ENCODE measurements around the gene SLC7A10. TPM values are rescaled to one million over a fixed set of nuclear protein-coding genes. Genes with fewer than 3 reads are reported as not detected.

SLC7A10 gene
- polyA plus RNA-seq, 1 donor (not counting 4 experiments of a cell fraction or from before 2014, with no cell fraction given), result not detected

- H3K79me2 ChIP-seq (ENCODE audit: control insufficient read depth, insufficient read depth, low read length), result no peaks in the 10 kb centered on the region
- no peak overlapping the region for H3K9ac ChIP-seq (ENCODE audit: control insufficient read depth, extremely low read depth, insufficient read depth, low read length)
- no peak for TF ChIP-seq CTCF (optimal IDR thresholded peaks at IDR 0.05 in 1 of 3, IDR thresholded peaks at IDR 0.05 in 1 of 3, conservative IDR thresholded peaks at IDR 0.05 in 1 of 3; ENCODE audit: extremely low read depth in 1 of 3, insufficient read depth in 2 of 3, low read length in 3 of 3)
- no peak for TF ChIP-seq EZH2 (IDR thresholded peaks at IDR 0.05; ENCODE audit: low read length)
- FAIRE-seq (no peak), DNase-seq (ENCODE audit: low read depth, low spot score) (no peak)
- no peaks in the 10 kb centered on the region for H3K9me1 ChIP-seq (ENCODE audit: control insufficient read depth, extremely low read depth, insufficient read depth, low read length)
- peaks cover 18% of the 10 kb centered on the region for H3K4me1 ChIP-seq (ENCODE audit: control insufficient read depth, extremely low read depth, insufficient read depth, low read length)
- no peak overlapping the region for H2AFZ ChIP-seq (ENCODE audit: control insufficient read depth, low read length)
- H3K9me3 ChIP-seq (ENCODE audit: control insufficient read depth, low read depth, low read length), result no peaks in the 10 kb centered on the region
- H3K36me3 ChIP-seq (ENCODE audit: control insufficient read depth in 2 of 2, extremely low read depth in 1 of 2, insufficient read depth in 2 of 2, low read length in 2 of 2), result no peaks in the 10 kb centered on the region
- dilution Hi-C loops (cut with MboI; ENCODE audit: extremely low pct_ligation_motif_present, low sequenced_read_pairs), result no loop called here
- no peak overlapping the region for H3K4me2 ChIP-seq (ENCODE audit: control insufficient read depth, extremely low read depth, insufficient read depth, low read depth, low read length)
- no peaks in the 10 kb centered on the region for H4K20me1 ChIP-seq (ENCODE audit: control insufficient read depth, extremely low read depth, insufficient read depth, low read length)
- no peak overlapping the region for H3K27ac ChIP-seq (ENCODE audit: control insufficient read depth, insufficient read depth, low read length)
- no peak overlapping the region for H3K4me3 ChIP-seq (ENCODE audit: control insufficient read depth in 2 of 3, extremely low read depth in 1 of 3, insufficient read depth in 2 of 3, low read depth in 1 of 3, low read length in 3 of 3)
- H3K27me3 ChIP-seq (ENCODE audit: control insufficient read depth, extremely low read depth, insufficient read depth, low read length), result no peaks in the 10 kb centered on the region
These were observed 45.8 kb upstream of the SLC7A10 start for GRCh38 chr19:33271246-33272021.

- H3K27ac ChIP-seq (ENCODE audit: control insufficient read depth, insufficient read depth, low read length), result no peak overlapping the region
- H3K9me1 ChIP-seq (ENCODE audit: control insufficient read depth, extremely low read depth, insufficient read depth, low read length), result no peaks in the 10 kb centered on the region
- no peak overlapping the region for H3K9ac ChIP-seq (ENCODE audit: control insufficient read depth, extremely low read depth, insufficient read depth, low read length)
- H3K4me3 ChIP-seq (ENCODE audit: control insufficient read depth in 2 of 3, extremely low read depth in 1 of 3, insufficient read depth in 2 of 3, low read depth in 1 of 3, low read length in 3 of 3), result no peak overlapping the region
- H2AFZ ChIP-seq (ENCODE audit: control insufficient read depth, low read length), result no peak overlapping the region
- TF ChIP-seq CTCF (optimal IDR thresholded peaks at IDR 0.05 in 1 of 3, IDR thresholded peaks at IDR 0.05 in 1 of 3, conservative IDR thresholded peaks at IDR 0.05 in 1 of 3; ENCODE audit: extremely low read depth in 1 of 3, insufficient read depth in 2 of 3, low read length in 3 of 3) (no peak), EZH2 (IDR thresholded peaks at IDR 0.05; ENCODE audit: low read length) (no peak)
- H3K36me3 ChIP-seq (ENCODE audit: control insufficient read depth in 2 of 2, extremely low read depth in 1 of 2, insufficient read depth in 2 of 2, low read length in 2 of 2), result no peaks in the 10 kb centered on the region
- dilution Hi-C loops (cut with MboI; ENCODE audit: extremely low pct_ligation_motif_present, low sequenced_read_pairs), result no loop called here
- H3K4me2 ChIP-seq (ENCODE audit: control insufficient read depth, extremely low read depth, insufficient read depth, low read depth, low read length), result no peak overlapping the region
- DNase-seq (ENCODE audit: low read depth, low spot score) (no peak), FAIRE-seq (no peak)
- H4K20me1 ChIP-seq (ENCODE audit: control insufficient read depth, extremely low read depth, insufficient read depth, low read length), result no peaks in the 10 kb centered on the region
- H3K27me3 ChIP-seq (ENCODE audit: control insufficient read depth, extremely low read depth, insufficient read depth, low read length), result no peaks in the 10 kb centered on the region
- no peaks in the 10 kb centered on the region for H3K9me3 ChIP-seq (ENCODE audit: control insufficient read depth, low read depth, low read length)
- H3K4me1 ChIP-seq (ENCODE audit: control insufficient read depth, extremely low read depth, insufficient read depth, low read length), result peaks cover 18% of the 10 kb centered on the region
- no peaks in the 10 kb centered on the region for H3K79me2 ChIP-seq (ENCODE audit: control insufficient read depth, insufficient read depth, low read length)
These were observed 45.1 kb upstream of the SLC7A10 start for GRCh38 chr19:33270769-33271168.

All from keratinocyte (primary cell).